Mesodermal cell (in vitro differentiated cells): ENCODE measurements around the gene PTGIR.
A peak's percentile ranks its signal among the peaks of the same experiment; 100 is the strongest.

Source experiments
- H3K27ac ChIP-seq: 2 replicates; pipeline ENCODE4 v1.7.0; 2013; ENCODE audit warnings: mild to moderate bottlenecking, low read depth, low read length, moderate library complexity; ENCODE audit not compliant: severe bottlenecking
- H3K36me3 ChIP-seq: 2 replicates; pipeline ENCODE4 v1.7.1; 2013; ENCODE audit warnings: mild to moderate bottlenecking, low read length, moderate library complexity; ENCODE audit not compliant: control insufficient read depth, insufficient read depth
- H3K4me1 ChIP-seq: one replicate; pipeline ENCODE4 v1.7.1; 2013; ENCODE audit warnings: mild to moderate bottlenecking, low read length; ENCODE audit not compliant: insufficient read depth, control insufficient read depth, poor library complexity, severe bottlenecking
- H3K4me3 ChIP-seq: 2 replicates; pipeline ENCODE4 v1.7.0; 2013; ENCODE audit warnings: low read length, control low read depth, mild to moderate bottlenecking; ENCODE audit not compliant: insufficient read depth, poor library complexity, severe bottlenecking; ENCODE audit errors: extremely low read depth
- H3K9me3 ChIP-seq: 2 replicates; pipeline ENCODE4 v1.7.1; 2013; ENCODE audit warnings: mild to moderate bottlenecking, low read length, moderate library complexity; ENCODE audit not compliant: control insufficient read depth
- WGBS, 2 experiments: methylation state at CpG; one replicate each; pipeline ENCODE4 v1.1.5; 2013; ENCODE audit warnings: missing lambda C conversion rate in 2 of 2; ENCODE audit not compliant: insufficient coverage in 2 of 2; 5-methylcytosine and 5-hydroxymethylcytosine counted together

Gene PTGIR

DNA sequence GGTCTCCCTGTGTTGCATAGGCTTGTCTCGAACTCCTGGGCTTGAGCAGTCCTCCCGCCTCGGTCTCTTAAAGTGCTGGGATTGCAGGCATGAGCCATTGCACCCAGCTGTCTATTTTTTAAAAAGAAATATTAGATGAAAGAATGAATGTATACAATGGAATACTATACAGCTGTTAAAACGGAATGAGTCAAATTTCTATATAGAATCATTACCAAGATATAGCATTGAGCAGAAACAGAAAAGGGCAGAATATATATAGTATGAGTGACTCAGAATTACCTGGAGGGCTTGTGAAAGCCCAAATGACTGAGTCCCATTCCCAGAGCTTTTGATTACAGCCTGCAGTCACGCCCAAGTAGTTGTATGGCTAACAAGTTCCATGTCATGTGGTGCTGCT, 31.7 kb upstream of the PTGIR start:
- Histone ChIP-seq H3K9me3 (no peaks in the 10 kb centered on the region), H3K4me1 (peaks cover 26% of the 10 kb centered on the region), H3K36me3 (peaks cover 44% of the 10 kb centered on the region), H3K27ac (no peak overlapping the region), H3K4me3 (no peak overlapping the region)
- WGBS, 2 experiments = 86 to 93% methylated on average over 1 to 4 of the region's 5 CpGs

DNA sequence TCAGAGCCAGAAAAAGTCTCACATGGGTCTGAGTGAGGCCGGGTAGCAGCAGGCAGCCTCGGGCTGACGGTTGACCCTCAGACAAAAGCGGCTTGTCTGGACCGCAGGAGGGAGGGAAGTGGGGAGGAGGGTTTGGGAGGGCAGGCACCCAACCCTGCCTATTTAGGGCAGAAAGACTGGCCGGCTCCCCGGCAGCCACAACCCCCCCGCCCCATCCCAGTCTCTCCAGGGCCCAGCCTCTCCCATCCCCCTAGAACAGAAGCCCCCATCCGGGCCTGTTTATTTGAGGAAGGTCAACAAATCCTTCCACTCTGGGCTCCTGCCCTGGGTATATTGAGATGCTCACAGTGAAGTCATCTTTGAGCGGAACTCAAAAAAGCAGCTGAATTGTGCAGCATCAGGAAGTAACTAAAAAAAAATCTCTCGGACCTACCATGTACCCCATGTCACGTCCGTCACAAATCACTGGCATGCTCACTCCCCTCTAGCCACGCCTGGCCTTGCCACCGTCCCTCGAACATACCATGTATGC, 29.8 kb upstream of the PTGIR start:
- Histone ChIP-seq H3K9me3 (peaks cover 4% of the 10 kb centered on the region), H3K36me3 (peaks cover 57% of the 10 kb centered on the region), H3K27ac (peak overlapping the region; percentile 83), H3K4me3 (no peak overlapping the region), H3K4me1 (peaks cover 25% of the 10 kb centered on the region)
- 28 to 31% methylated on average over 12 to 14 of the region's 16 CpGs for WGBS, 2 experiments

DNA sequence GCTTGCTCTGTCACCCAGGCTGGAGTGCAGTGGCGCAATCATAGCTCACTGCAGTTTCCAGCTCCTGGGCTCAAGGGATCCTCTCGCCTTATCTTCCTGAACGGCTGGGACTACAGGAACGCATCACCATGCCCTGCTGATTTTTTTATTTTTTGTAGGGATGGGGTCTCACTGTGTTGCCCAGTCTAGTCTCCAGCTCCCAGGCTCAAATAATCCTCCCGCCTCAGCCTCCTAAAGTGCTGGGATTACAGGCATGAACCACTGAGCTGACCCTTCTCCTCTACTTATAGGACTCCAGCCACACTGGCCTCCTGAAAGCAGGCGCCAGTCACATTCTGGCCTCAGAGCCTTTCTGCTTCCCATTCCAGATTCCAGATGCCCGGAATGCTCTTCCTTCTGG, 25.6 kb upstream of the PTGIR start:
- 93 to 97% methylated on average over 5 to 6 of the region's 7 CpGs for WGBS, 2 experiments
- H3K36me3 ChIP-seq = peaks cover 46% of the 10 kb centered on the region
- no peak overlapping the region for H3K27ac ChIP-seq
- peaks cover 17% of the 10 kb centered on the region for H3K4me1 ChIP-seq
- H3K4me3 ChIP-seq = no peak overlapping the region
- H3K9me3 ChIP-seq = peaks cover 24% of the 10 kb centered on the region

DNA sequence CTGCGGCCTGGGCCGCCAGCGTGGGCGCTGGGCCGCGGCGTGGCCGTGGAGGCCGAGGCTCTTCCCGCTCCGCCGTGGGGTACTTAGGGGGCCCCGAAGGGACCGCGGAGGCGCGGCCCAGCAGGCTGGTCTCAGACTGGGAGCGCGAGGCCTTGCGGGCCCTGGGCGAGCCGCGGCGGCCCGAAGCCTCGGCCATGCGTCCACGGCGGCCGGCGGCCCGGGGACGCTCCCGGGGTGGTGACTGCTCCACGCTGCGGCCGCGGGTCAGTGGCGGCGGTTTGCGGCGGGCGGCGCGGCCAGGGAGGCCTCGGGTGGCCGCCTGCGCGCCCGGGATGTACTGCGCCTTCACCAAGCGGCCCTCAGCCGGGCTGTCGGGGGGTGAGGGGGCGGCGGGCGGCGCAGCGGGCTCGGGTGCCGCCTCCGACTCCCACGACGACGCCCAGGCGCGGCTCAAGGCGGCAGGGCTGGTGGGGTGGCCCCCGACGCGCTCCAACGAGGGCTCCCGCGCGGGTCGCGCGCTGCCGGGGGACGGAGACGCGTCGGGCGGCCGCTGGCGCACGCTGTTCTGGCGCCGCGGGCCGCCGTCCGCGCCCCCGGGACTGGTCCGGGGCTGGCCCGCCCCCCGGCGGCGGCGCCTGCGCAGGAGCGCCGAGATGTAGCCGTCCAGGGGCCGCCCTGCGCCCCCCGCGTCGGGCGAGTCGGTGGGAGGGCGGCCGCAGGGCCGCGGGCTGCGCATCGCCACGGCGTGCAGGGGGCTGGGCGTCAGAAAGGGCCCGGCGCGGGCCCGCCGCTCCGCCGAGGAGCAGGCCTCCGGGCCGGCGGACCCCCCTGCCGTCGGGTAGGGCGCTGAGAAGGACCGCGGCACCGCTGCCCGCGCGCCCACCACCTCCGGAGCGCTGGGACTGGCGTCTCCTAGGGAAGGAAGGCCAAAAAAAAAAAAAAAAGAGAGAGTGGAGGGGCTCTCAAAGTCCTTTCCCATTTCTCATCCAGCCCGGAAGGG, 24.4 kb upstream of the PTGIR start:
- H3K9me3 ChIP-seq = peaks cover 24% of the 10 kb centered on the region
- WGBS, 2 experiments = 27 to 34% methylated on average over 74 to 87 of the region's 144 CpGs

DNA sequence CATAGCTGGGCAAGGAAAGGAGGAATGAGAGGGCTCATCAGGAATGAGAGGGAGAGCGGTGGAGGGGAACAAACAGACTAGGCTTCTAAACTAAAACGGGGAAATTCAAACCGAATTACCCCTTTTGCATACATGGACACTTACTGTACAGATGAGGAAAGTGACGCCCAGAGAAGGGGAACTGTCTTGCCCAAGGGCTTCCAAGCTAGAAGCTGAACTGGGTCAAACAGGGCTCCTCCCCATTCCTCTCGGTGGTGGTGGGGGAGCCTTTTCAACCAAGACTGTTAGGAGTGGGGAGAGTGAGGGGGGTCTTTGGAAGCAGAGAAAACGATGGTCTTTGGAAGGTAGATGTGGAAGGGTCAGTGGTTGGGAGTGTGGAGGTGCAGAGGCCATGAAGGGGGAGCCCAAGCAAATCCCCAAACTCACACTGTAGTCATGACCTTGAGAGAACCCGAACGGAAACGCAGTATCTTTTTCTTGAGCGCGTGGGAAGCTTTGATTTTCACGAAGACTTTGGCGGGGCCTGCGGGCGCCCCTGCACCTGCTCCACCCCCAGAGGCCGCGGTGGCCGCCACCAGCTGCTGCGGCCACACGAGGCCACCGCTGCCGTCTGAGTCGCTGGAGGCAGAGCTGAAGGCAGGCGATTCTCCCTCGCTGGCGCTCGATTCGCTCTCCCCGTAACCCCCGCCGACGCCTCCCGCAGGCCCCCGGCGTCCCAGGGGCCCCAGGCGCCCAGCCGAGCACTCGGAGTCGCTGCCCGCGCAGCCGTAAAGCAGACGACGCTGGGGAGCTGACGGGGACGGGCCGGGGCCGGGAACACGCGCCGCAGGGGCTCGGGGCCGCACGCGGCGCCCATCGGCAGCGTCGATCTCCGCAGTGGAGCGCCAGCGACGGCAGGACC, 23.4 kb upstream of the PTGIR start:
- H3K4me1 ChIP-seq = peaks cover 6% of the 10 kb centered on the region
- 34 to 43% methylated on average over 47 to 61 of the region's 63 CpGs for WGBS, 2 experiments
- H3K4me3 ChIP-seq = no peak overlapping the region

More for the DNA sequence above, 24.4 kb upstream of the PTGIR start:
- Histone ChIP-seq H3K4me3 (no peak overlapping the region), H3K36me3 (peaks cover 46% of the 10 kb centered on the region), H3K4me1 (peaks cover 15% of the 10 kb centered on the region), H3K27ac (no peak overlapping the region)

DNA sequence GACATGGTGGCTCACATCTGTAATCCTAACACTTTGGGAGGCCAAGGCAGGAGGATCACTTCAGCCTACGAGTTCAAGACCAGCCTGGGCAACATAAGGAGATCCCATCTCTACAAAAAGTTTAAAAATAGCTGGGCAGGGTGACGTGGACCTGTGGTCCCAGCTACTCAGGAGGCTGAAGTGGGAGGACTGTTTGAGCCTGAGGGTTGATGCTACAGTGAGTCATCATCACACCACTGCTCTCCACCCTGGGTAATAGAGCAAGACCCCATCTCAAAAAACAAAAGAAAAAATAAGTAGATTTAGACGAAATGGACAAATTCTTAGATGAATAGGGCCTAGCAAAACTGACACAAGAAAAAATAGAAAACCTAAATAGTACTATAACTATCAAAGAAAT, 21.5 kb upstream of the PTGIR start:
- WGBS, 2 experiments = 88 to 100% methylated on average over 1 to 2 of the region's 3 CpGs
- peaks cover 24% of the 10 kb centered on the region for H3K9me3 ChIP-seq
- H3K4me3 ChIP-seq = no peak overlapping the region
- H3K27ac ChIP-seq = no peak overlapping the region
- peaks cover 27% of the 10 kb centered on the region for H3K36me3 ChIP-seq
- no peaks in the 10 kb centered on the region for H3K4me1 ChIP-seq

More for the DNA sequence above, 23.4 kb upstream of the PTGIR start:
- no peak overlapping the region for H3K27ac ChIP-seq
- peaks cover 24% of the 10 kb centered on the region for H3K9me3 ChIP-seq
- peaks cover 46% of the 10 kb centered on the region for H3K36me3 ChIP-seq

DNA sequence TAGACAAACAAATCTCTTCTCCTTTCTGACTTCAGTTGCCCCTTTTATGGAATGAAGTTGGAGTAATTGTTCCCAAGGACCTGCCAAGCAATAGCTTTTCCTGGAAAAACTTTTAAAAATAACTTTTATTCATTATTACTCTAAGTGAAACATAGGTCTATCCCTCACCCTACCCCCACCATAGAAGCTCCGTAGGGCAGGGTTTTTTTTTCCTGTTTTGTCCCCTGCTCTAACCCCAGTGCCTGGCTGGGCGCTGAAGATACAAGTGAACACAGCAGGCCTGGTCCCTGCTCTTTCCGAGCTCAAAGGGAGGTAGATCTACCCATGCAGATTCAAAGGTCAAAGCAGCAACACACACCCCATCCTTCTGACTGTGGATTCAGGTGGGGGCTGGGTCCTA, 19.8 kb upstream of the PTGIR start:
- Histone ChIP-seq H3K36me3 (peaks cover 15% of the 10 kb centered on the region), H3K27ac (no peak overlapping the region), H3K4me1 (peaks cover 7% of the 10 kb centered on the region), H3K9me3 (peaks cover 20% of the 10 kb centered on the region), H3K4me3 (no peak overlapping the region)
- WGBS, 2 experiments = 44 to 62% methylated on average over 2 to 3 of the region's 3 CpGs

GRCh38 chr19:46640656-46641055, 15.8 kb upstream of the PTGIR start:
- Histone ChIP-seq H3K36me3 (no peaks in the 10 kb centered on the region), H3K4me3 (no peak overlapping the region), H3K4me1 (peaks cover 18% of the 10 kb centered on the region), H3K27ac (peak overlapping the region; percentile 45), H3K9me3 (no peaks in the 10 kb centered on the region)
- WGBS, 2 experiments = 58 to 78% methylated on average over 2 of the region's 2 CpGs

- 10 to 16% methylated on average over 24 to 31 of the region's 49 CpGs for WGBS, 2 experiments
- no peaks in the 10 kb centered on the region for H3K36me3 ChIP-seq
- H3K4me3 ChIP-seq = peak overlapping the region; percentile 57
- peaks cover 23% of the 10 kb centered on the region for H3K4me1 ChIP-seq
- H3K9me3 ChIP-seq = no peaks in the 10 kb centered on the region
- peak overlapping the region; percentile 92 for H3K27ac ChIP-seq
These were observed 14.7 kb upstream of the PTGIR start for GRCh38 chr19:46639358-46640182.

GRCh38 chr19:46637224-46637623, 12.3 kb upstream of the PTGIR start:
- WGBS, 2 experiments = 81 to 90% methylated on average over 13 to 14 of the region's 14 CpGs
- Histone ChIP-seq H3K27ac (no peak overlapping the region), H3K9me3 (no peaks in the 10 kb centered on the region), H3K4me1 (peaks cover 35% of the 10 kb centered on the region), H3K36me3 (no peaks in the 10 kb centered on the region), H3K4me3 (no peak overlapping the region)
